ENCODE results near the gene LAMA5. TPM values are rescaled to one million over a fixed set of nuclear protein-coding genes. Genes with fewer than 3 reads are reported as not detected.

LAMA5 gene
- polyA plus RNA-seq, 3 donors = 0.05 TPM; not detected in 2

DNA sequence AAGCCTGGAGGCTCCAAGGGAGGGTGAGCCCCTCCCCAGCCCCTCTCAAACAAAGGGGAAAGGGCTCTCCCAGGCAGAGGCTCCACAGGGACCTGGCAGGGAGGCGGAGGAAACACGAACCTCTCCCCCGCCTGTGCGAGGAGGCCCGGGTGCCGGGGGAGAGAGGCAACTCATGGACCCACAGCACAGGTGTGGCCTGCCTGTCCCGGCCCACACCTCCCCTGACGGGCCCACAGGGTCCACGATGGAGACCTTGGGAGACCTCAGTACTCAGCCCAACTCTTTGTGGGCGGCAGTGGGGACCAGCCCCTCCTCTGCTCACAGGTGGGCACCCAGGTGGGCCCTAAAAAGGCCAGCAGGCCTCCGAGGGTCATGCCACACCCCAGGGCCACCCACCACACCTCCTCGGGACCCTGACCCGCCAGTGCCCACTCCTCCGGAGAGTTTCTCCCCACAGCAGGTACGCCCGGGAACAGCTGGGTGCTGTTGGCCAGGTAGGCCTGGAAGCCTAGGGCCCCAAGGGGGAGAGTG, 12.2 kb downstream of the LAMA5 start:
- Histone ChIP-seq H3K27ac (ENCODE audit: low read depth in 1 of 2, low read length in 2 of 2) (no peak overlapping the region), H3K79me2 (ENCODE audit: insufficient read depth, low read length) (no peaks in the 10 kb centered on the region), H3K9ac (ENCODE audit: insufficient read depth, low read length, poor library complexity, severe bottlenecking) (no peak overlapping the region), H3K4me3 (replicated peaks in 1 of 3; ENCODE audit: low read depth in 2 of 3, low read length in 3 of 3) (no peak overlapping the region), H3K36me3 (replicated peaks in 1 of 2; ENCODE audit: control insufficient read depth in 1 of 2, insufficient read depth in 2 of 2, low read length in 2 of 2) (no peaks in the 10 kb centered on the region), H3K9me3 (replicated peaks in 1 of 2; ENCODE audit: control insufficient read depth in 1 of 2, insufficient read depth in 1 of 2, low read length in 2 of 2) (no peaks in the 10 kb centered on the region), H3K27me3 (ENCODE audit: control insufficient read depth in 2 of 2, insufficient read depth in 2 of 2, low read length in 2 of 2) (peaks cover 0 to 11% of the 10 kb centered on the region in 2 donors), H2AFZ (ENCODE audit: insufficient read depth, low read depth, low read length, poor library complexity, severe bottlenecking) (no peak overlapping the region), H4K20me1 (ENCODE audit: insufficient read depth, low read length) (no peaks in the 10 kb centered on the region), H3K4me1 (ENCODE audit: control insufficient read depth in 1 of 2, insufficient read depth in 2 of 2, low read length in 2 of 2) (no peaks in the 10 kb centered on the region), H3K4me2 (replicated peaks; ENCODE audit: extremely low read depth, low read length, poor library complexity, severe bottlenecking) (no peak overlapping the region)
- H3K36me3 Mint-ChIP-seq = no peaks in the 10 kb centered on the region
- H3K9me3 Mint-ChIP-seq = no peaks in the 10 kb centered on the region
- TF ChIP-seq, protein P1, sequence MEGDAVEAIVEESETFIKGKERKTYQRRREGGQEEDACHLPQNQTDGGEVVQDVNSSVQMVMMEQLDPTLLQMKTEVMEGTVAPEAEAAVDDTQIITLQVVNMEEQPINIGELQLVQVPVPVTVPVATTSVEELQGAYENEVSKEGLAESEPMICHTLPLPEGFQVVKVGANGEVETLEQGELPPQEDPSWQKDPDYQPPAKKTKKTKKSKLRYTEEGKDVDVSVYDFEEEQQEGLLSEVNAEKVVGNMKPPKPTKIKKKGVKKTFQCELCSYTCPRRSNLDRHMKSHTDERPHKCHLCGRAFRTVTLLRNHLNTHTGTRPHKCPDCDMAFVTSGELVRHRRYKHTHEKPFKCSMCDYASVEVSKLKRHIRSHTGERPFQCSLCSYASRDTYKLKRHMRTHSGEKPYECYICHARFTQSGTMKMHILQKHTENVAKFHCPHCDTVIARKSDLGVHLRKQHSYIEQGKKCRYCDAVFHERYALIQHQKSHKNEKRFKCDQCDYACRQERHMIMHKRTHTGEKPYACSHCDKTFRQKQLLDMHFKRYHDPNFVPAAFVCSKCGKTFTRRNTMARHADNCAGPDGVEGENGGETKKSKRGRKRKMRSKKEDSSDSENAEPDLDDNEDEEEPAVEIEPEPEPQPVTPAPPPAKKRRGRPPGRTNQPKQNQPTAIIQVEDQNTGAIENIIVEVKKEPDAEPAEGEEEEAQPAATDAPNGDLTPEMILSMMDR (IDR thresholded peaks at IDR 0.05) = no peak
- 85% methylated on average over 11 of the region's 16 CpGs for WGBS (ENCODE audit: insufficient coverage)
- no peak overlapping the region for H3K27ac Mint-ChIP-seq
- DNase-seq = no peak
- intact Hi-C loops (cut with micrococcal nuclease) = no loop called here
- peaks cover 2 to 26% (median 14%) of the 10 kb centered on the region in 3 donors for H3K27me3 Mint-ChIP-seq (ENCODE audit: low read depth in 3 of 3)
- H3K4me3 Mint-ChIP-seq = no peak overlapping the region
- no peaks in the 10 kb centered on the region for H3K4me1 Mint-ChIP-seq

DNA sequence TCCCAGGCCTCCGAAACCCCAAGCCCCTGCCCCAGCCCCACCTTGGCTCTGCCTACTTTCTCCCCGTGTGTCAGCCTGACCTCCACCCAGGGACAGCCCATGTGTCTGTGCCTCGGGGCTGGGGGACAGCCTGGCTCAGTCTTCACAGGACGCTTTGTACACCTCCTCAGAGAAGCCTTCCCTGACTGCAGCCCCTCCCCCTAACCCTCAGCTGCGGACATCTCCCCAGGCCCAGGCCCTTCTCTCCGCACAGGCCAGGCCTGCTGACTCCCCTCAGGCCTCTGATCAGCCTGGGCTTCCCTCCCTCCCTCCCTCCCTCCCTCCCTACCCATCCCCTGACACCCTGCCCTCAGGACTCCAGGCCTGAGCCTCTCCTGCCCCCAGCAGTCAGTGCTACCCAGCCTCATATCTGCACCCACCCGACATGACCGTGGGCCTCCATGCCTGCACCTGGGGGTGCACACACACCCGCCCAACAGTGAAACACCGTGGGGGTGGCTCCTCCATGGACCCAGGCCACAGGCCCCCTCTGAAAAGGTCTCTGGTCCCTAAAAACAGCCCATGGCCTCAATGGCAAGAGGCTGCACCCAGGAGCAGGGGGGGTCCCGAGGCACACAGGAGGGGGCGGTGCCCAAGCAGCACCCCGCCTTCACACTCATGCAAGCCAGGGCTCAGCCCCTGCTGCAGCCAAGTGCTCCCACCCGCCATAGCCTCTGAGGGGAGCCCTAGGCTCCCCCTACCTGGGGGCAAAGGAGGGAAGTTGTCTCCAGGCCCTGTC, 12.9 kb downstream of the LAMA5 start:
- no peak overlapping the region for H3K27ac Mint-ChIP-seq
- Histone ChIP-seq H3K79me2 (ENCODE audit: insufficient read depth, low read length) (no peaks in the 10 kb centered on the region), H3K27me3 (ENCODE audit: control insufficient read depth in 2 of 2, insufficient read depth in 2 of 2, low read length in 2 of 2) (peaks cover 0 to 11% of the 10 kb centered on the region in 2 donors), H3K4me1 (ENCODE audit: control insufficient read depth in 1 of 2, insufficient read depth in 2 of 2, low read length in 2 of 2) (no peaks in the 10 kb centered on the region), H2AFZ (ENCODE audit: insufficient read depth, low read depth, low read length, poor library complexity, severe bottlenecking) (no peak overlapping the region), H3K4me2 (replicated peaks; ENCODE audit: extremely low read depth, low read length, poor library complexity, severe bottlenecking) (no peak overlapping the region), H4K20me1 (ENCODE audit: insufficient read depth, low read length) (no peaks in the 10 kb centered on the region), H3K9ac (ENCODE audit: insufficient read depth, low read length, poor library complexity, severe bottlenecking) (no peak overlapping the region), H3K4me3 (replicated peaks in 1 of 3; ENCODE audit: low read depth in 2 of 3, low read length in 3 of 3) (no peak overlapping the region), H3K36me3 (replicated peaks in 1 of 2; ENCODE audit: control insufficient read depth in 1 of 2, insufficient read depth in 2 of 2, low read length in 2 of 2) (no peaks in the 10 kb centered on the region), H3K27ac (ENCODE audit: low read depth in 1 of 2, low read length in 2 of 2) (no peak overlapping the region), H3K9me3 (replicated peaks in 1 of 2; ENCODE audit: control insufficient read depth in 1 of 2, insufficient read depth in 1 of 2, low read length in 2 of 2) (no peaks in the 10 kb centered on the region)
- peaks cover 0 to 2% (median under 1%) of the 10 kb centered on the region in 7 donors for H3K9me3 Mint-ChIP-seq
- WGBS (ENCODE audit: insufficient coverage) = 82% methylated on average over 10 of the region's 14 CpGs
- H3K27me3 Mint-ChIP-seq (ENCODE audit: low read depth in 3 of 3) = peaks cover 2 to 24% (median 14%) of the 10 kb centered on the region in 3 donors
- DNase-seq = no peak
- H3K4me1 Mint-ChIP-seq = no peaks in the 10 kb centered on the region
- no peak overlapping the region for H3K4me3 Mint-ChIP-seq
- intact Hi-C loops (cut with micrococcal nuclease) = no loop called here
- TF ChIP-seq, protein P1 (IDR thresholded peaks at IDR 0.05) = no peak
- H3K36me3 Mint-ChIP-seq = no peaks in the 10 kb centered on the region
